ENCODE data around the gene ING2.
"Not testable (repeated sequence)": the region's sequence is repeated elsewhere in the genome, so short reads cannot be mapped to it uniquely, and the experiment has no call there.

ING2 gene

DNA sequence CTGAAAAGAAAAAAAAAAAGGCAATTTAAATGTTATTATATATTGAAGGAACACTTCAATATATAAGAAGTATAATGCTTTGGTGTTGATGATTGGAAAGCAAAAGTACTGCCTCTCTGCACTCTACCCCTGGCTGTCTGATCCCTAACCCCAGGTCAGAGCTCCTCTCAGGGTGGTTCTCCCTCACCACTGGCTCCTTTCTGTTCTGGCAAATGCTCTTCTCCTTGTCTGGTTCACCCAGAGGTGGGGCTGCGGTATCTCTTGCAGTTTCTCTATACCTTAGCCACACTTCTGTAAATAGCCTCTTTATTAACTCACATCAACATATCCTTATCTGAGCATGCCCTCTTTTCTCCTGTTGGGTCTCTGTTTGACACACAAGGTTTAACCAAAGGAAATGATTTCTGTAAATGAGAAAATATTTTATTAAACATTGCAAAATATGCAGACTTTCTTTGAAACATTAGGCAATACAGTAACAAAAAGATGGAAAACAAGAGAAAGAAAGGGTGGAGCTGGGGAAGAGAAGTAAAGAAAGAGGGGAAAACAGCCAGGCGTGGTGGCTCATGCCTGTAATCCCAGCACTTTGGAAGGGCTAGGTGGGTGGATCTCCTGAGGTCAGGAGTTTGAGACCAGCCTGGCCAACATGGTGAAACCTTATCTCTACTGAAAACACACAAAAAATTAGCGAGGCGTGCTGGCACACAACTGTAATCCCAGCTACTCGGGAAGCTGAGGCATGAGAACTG is 45.7 kb downstream of the ING2 start:
- DNase-seq: no peak

GRCh38 chr4:183552274-183553146 is 47.7 kb downstream of the ING2 start:
- DNase-seq: no peak

- not testable (repeated sequence) for DNase-seq
Observed at GRCh38 chr4:183553147-183553478, 48.3 kb downstream of the ING2 start.

DNA sequence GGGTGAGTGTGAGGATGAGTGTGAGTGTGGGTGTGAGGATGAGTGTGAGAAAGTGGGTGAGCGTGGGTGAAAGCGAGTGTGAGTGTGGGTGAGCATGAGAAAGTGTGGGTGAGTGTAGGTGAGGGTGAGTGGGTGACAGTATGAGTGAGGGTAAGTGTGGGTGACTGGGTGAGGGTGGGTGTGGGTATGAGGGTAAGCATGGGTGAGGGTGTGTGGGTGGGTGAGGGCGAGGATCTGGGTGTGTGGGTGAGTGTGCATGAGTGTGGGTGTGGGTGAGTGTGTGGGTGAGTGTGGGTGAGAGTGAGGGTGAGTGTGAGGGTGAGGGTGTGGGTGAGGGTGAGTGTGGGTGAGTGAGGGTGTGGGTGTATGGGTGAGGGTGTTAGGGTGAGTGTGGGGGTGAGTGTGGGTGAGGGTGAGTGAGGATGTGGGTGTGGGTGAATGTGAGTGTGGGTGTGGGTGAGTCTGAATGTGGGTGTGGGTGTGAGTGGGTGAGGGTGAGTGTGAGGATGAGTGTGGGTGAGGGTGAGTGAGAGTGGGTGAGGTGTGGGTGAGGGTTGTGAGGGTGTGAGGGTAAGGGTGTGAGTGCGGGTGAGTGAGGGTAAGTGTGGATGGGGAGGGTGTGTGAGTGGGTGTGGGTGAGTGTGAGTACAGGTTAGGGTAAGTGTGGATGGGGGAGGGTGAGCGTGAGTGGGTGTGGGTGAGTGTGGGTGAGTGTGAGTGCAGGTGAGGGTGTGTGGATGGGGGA is 48.9 kb downstream of the ING2 start:
- DNase-seq: no peak

DNA sequence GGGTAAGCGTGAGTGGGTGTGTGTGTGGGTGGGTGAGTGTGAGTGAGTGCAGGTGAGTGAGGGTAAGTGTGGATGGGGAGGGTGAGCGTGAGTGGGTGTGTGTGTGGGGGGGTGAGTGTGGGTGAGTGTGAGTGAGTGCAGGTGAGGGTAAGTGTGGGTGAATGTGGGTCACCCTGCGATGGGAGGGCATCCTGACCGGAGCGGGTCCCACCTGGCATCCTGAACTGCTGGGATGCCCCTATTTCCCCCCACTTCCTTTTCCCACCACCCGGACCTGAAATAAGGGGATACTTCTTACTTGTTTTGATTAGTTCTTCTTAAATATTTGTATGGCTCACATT is 49.5 kb downstream of the ING2 start:
- DNase-seq: no peak

DNA sequence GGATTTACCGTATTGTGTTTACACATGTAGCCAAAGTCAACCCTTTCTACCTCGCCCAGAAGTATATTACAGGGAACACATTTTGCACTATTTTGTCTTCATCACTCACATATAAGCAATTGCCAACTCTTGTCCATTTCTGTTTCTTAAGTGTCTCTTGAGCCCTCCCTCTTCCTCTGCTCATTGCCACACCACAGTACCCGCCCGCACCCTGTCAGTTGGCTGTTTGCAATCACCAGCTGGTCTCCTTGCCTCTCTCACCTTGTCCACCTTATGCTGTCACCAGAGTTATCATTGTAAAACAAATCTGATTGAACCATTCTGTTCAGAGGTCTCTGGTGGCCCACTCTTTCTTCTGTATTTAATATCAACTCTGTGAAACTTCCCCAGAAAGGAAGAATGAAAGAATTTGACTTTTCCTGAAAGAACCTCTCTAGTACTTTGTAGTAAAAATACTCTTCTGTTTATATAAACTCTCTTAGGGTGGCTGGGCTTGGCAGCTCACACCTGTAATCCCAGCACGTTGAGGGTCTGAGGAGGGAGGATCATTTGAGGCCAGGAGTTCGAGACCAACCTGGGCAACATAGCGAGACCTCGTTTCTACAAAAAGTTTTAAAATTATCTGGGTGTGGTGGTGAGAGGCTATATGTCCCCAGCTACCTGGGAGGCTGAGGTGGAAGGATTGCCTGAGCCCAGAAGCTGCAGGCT is 50.2 kb downstream of the ING2 start:
- no peak for DNase-seq

GRCh38 chr4:183556947-183557346 is 52.1 kb downstream of the ING2 start:
- no peak for DNase-seq

- DNase-seq: no peak
Observed at GRCh38 chr4:183557611-183558010, 52.8 kb downstream of the ING2 start.

DNA sequence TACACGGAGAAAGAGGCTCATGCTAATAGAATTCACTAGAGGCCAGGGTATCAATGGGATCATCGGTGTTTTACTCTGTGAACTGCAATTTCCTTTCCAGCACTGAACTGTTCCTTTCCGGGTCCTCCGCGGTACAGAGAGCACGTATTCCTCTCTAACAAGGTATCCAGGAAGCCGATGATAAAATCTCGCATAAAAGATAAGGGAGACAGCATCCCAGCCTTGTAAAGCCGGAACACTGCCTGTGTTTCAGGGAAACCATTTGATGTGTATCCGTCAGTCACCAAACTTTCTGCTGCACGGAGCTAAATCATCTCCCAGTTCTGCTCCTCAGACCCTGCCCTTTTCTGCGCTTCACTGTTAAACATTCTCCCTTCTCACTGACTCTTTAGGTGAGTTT is 54.0 kb downstream of the ING2 start:
- no peak for DNase-seq

GRCh38 chr4:183561905-183562304 is 57.0 kb downstream of the ING2 start:
- no peak for DNase-seq

Measured in activated T-cell treated with anti-CD3 and anti-CD28 coated beads, Interleukin-2, amount 50 U/mL, for 48 hours (primary cell).